GM13977 (cell line): ENCODE measurements around the gene RNASE8.

Experiments
- DNase-seq: peaks from one replicate; pipeline ENCODE4 v3.0.0; 2012; ENCODE audit warnings: low spot score
- CTCF ChIP-seq: IDR thresholded peaks from 2 replicates; pipeline ENCODE4 v1.5.1; 2012; ENCODE audit warnings: mild to moderate bottlenecking, control low read depth; ENCODE audit not compliant: insufficient read depth; ENCODE audit errors: extremely low read depth, missing control alignments
- in situ Hi-C: fragments of 300-500 bp; cut with MboI; formaldehyde crosslinking; loops from one replicate; pipeline ENCODE4 v1.12.0; 2022; ENCODE audit warnings: low sequenced_read_pairs, low pct_unique_long_range_greater_than_20kb, mixed read lengths, inconsistent platforms; ENCODE audit not compliant: unreplicated experiment

RNASE8 gene

DNA sequence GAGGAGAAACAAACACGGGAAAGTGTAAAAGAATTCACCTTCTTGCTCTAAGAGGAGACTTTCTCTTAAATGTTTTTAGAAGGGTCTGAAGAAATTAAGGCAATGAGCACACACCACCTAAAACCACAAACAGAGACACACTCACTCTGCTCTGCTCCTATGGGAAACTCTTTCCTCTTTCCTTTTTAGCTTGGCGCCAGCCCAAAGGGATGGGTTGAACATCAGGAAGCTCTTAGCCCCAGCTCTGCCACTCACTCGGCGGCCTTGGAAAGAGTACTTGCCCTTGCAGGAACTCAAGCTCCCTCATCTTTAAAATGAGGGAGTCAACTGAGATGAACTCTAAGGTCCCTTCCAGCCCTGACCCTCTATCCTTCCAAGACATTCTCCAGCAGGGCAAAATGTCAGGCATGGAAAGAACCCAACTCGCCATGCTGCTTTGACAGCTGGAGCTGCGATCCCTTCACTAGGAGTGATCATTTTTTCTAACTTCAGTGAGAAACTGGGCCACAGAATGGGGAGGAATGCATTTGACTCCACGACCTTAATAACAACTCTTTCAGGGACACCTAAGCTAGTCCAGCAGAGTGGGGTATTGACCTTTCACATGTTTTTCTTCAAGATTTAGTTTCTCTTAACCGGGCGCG is 980 bp upstream of the RNASE8 start:
- in situ Hi-C loops: no loop called here
- no peak for TF ChIP-seq CTCF
- no peak for DNase-seq

GRCh38 chr14:21058903-21059302 is 1.3 kb downstream of the RNASE8 start:
- no peak for TF ChIP-seq CTCF
- in situ Hi-C loops: no loop called here
- DNase-seq: no peak

DNA sequence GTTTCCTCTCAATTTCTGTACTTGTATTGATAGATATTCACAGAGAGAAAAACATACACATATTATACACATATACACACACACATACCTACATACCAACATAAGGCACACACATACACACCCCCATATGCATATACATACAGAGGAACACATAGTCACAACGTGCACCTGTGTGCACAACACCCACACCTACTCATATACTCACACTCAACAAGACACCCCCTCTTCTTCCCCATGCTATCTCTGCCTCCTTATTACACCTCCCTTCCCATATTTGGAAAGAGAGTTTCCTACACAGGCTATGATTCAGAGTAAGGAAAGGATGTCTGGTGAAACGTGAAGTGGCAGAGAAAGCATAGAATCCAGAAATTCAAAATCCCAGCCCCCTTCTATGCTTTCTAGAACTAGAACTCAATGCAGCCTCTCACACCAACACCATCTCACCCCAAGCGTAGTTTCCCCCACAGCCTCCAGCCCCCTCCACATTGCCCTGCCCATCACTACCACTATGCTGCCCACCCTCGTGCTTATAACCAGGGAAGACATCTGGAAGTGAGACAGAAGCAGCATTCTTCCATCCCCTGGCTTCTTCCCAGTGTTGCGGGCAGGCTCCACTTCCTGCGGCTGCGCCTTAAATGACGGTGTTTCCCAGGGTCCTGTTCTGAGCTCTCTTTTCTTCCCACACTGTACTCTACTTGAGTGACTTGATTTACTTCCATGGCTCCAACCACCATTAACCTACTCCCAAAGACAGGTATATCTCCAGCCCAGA is 2.4 kb downstream of the RNASE8 start:
- no peak for TF ChIP-seq CTCF
- no peak for DNase-seq
- in situ Hi-C loops: no loop called here

GRCh38 chr14:21060614-21061346 is 3.2 kb downstream of the RNASE8 start:
- no peak for TF ChIP-seq CTCF
- DNase-seq: no peak
- in situ Hi-C loops: no loop called here

DNA sequence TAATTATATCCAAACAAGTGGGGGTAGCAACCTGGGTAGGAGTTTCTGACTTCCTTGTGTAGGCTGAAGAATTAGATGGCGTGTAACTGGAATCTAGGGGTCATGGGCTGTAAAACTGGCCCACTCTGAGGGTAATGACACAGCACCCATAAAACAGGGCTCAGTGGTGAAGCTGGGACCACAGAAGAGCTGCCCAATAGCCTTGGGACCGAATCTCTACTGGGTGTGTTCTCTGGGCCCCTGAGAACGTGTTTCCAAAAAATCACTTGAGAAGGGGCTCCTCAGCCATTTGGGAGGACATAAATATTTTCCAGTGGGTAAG is 3.7 kb downstream of the RNASE8 start:
- in situ Hi-C loops: no loop called here

More for the DNA sequence above, 3.7 kb downstream of the RNASE8 start:
- no peak for DNase-seq
- TF ChIP-seq CTCF: no peak
